Stimulated activated CD4-positive, alpha-beta T cell treated with anti-CD3 and anti-CD28 coated beads, TNF-alpha, amount 100 ng/mL, for 4 hours (primary cell): ENCODE measurements around the gene CEACAM19.
A peak's percentile ranks its signal among the peaks of the same experiment; 100 is the strongest.

Experiments used
- DNase-seq, 3 experiments: peaks; one replicate each; pipeline ENCODE4 v3.0.0-alpha.2; 2020; ENCODE audit warnings: low read depth in 3 of 3

CEACAM19 gene

DNA sequence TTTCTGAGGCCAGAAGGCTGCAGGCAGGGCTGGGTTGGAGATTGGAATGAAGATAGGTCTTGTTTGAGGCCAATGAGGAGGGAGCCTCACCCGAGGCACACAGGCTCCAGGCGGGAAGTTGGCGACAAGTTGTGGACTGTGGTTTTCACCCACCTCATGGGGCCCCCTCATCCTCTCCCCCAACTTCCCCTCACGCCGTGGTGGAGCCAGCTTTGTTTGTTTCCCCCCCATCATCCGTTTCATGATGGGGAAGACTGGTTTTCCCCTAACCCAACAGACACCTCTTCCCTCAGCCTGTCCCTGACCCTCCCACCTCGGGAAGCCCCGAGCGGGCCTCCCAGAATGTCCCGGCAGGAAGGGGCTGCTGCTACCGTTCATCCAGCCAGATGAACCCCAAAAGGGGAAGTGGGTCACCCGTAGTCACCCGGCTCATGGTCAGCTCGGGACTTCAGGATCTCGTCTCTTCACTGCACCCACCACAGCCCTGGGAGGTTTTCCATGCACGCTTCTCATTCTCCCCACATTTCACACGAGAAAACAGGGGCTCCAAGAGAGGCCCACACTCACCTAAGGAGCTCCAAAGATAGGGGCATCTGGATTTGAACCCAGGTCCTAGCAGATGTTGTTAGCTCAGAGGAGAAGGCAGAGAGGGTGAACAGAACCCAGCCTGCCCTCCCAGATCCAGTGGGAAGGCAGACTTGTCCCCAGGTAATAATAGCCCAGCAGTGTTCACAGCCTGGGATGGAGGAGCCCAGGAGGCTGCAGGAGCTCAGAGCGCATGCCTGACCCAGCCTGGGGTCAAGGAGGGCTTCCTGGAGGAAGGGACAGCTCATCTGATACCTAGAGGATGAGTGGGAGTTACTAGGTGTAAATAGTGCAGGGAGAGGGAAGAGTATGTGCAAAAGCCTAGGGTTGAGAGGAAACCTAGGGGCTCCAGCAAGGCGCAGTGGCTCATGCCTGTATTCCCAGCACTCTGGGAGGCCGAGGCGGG is 51.1 kb downstream of the CEACAM19 start:
- DNase-seq, result no peak

DNA sequence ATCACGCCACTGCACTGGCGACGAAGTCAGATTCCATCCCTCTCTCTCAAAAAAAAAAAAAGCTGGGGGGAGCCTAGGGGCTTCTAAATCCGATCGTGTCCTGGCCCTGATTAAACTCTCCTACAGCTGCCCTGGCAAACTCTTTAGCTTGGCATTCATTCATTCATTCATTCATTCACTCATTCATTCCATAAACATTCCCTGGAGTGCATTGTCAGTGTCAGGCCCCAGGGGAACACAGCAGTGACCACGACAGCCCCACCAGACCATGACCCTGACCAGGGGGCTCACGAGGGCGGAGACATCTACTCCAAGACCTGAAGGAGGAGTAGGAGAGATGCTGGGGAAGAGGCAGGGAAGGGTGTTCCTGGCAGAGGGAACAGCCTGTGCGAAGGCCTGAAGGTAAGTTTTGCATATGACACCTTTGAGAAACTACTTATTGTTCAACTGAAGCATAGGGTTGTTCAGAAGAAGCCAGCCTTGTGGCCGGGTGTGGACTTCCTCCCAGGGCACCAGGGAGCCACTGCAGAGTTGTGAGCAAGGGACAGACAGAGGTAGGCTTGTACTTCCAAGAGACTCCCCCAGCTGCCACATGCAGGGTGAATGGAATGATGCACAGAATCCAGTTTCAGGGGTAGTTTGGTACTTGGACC is 52.1 kb downstream of the CEACAM19 start:
- DNase-seq, result no peak

DNA sequence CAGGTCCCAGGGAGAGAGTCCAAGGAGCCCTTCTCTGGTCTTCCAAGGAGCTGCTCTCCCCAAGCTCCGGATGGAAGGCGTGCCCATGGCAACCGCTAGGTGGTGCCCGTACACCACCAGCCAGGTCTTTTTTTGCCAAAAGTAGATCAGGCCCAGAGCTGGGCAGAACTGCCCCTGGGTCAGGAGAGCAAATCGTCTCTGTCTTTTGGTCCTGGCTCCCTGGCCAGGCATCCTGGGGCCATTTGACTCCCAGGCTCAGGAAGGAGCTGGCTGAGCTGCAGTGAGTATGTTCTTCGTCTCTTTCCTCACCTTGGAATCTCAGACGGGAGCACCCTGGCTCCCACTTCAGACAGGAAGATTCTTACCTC is 52.7 kb downstream of the CEACAM19 start:
- peak; percentile 55 to 69 (median 59) for DNase-seq

GRCh38 chr19:44725251-44725650 is 54.0 kb downstream of the CEACAM19 start:
- DNase-seq, result no peak

- no peak for DNase-seq
These were observed 54.4 kb downstream of the CEACAM19 start for GRCh38 chr19:44725684-44726083.

- DNase-seq, result no peak
These were observed 55.2 kb downstream of the CEACAM19 start for GRCh38 chr19:44726465-44726864.

- no peak for DNase-seq
These were observed 56.9 kb downstream of the CEACAM19 start for GRCh38 chr19:44728178-44728577.

DNA sequence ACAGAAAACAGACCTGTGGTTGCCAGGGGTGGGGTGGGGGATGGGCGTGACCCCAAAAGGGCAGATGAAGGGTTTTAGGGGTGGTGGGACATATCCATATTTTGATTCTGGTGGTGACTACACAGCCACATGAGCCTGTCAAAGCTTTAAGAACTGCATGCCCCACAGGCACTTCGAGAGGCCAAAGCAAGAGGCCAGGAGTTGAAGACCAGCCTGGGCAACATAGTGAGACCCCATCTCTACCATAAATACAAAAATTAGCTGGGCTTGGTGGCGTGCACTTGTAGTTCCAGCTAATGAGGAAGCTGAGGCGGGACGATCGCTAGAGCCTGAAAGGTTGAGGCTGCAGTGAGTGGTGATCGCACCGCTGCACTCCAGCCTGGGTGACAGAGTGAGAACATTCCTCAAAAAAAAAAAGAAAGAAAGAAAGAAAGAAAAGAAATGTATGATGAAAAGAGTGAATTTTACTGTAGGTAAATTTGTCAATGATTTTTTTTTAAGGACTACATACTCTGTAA is 58.3 kb downstream of the CEACAM19 start:
- no peak for DNase-seq

DNA sequence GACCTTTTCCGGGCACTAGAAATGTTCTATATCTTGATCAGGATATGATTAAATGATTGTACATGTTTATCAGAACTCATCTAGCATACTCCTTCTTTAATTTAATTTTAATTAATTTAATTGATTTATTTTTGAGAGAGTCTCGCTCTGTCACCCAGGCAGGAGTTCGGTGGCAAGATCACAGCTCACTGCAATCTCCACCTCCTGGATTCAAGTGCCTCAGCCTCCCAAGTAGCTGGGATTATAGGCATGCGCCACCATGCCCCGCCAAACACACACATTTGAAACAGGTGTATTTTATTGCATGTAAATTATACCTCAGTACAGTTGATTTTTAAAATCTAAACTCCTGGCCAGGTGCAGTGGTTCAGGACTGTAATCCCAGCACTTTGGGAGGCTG is 59.8 kb downstream of the CEACAM19 start:
- DNase-seq, result no peak

DNA sequence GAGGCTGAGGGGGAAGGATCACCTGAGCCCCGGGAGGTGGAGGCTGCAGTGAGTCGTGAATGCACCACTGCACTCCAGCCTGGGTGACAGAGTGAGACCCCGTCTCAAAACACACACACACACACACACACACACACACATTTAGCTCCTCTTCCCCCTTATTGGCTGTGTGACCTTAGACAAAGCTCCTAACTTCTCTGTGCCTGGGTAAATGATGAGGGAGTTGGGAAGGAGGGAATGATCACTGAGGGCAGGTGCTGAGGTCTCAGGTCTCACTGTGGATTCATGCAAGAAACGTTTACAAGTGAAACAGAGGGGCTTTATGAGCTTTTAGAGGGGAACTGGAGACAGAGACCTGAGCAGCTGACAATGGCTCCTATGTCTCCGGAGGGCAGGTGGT is 60.3 kb downstream of the CEACAM19 start:
- DNase-seq, result no peak

- DNase-seq, result no peak
These were observed 61.1 kb downstream of the CEACAM19 start for GRCh38 chr19:44732235-44733014.
